PFSK-1 (cell line): ENCODE measurements around the gene SLC29A1.

Experiments
- FOXP2 ChIP-seq: optimal IDR thresholded peaks from 2 replicates; pipeline ENCODE3; 2011; ENCODE audit warnings: borderline replicate concordance, control low read depth, inconsistent platforms; ENCODE audit not compliant: insufficient read depth; ENCODE audit errors: extremely low read length, extremely low read depth
- POLR2AphosphoS5 ChIP-seq: IDR thresholded peaks from 2 replicates; pipeline ENCODE4 v1.6.1; 2012; ENCODE audit warnings: low read depth, mild to moderate bottlenecking, control low read depth, low read length, moderate library complexity
- REST ChIP-seq, 2 experiments: IDR thresholded peaks; 2 replicates each; pipeline versions ENCODE4 v1.6.1 to v1.8.0; 2011 to 2012; ENCODE audit warnings: low read depth in 2 of 2, low read length in 2 of 2, control low read depth in 1 of 2, inconsistent platforms in 1 of 2, mild to moderate bottlenecking in 1 of 2, moderate library complexity in 1 of 2; ENCODE audit not compliant: insufficient read depth in 1 of 2
- SIN3A ChIP-seq: IDR thresholded peaks from 2 replicates; pipeline ENCODE4 v1.6.1; 2012; ENCODE audit warnings: mild to moderate bottlenecking, low read length, moderate library complexity, borderline replicate concordance; ENCODE audit not compliant: insufficient read depth
- TAF1 ChIP-seq: IDR thresholded peaks from 2 replicates; pipeline ENCODE4 v1.6.1; 2012; ENCODE audit warnings: low read length, control low read depth, borderline replicate concordance; ENCODE audit not compliant: insufficient read depth

Gene SLC29A1

DNA sequence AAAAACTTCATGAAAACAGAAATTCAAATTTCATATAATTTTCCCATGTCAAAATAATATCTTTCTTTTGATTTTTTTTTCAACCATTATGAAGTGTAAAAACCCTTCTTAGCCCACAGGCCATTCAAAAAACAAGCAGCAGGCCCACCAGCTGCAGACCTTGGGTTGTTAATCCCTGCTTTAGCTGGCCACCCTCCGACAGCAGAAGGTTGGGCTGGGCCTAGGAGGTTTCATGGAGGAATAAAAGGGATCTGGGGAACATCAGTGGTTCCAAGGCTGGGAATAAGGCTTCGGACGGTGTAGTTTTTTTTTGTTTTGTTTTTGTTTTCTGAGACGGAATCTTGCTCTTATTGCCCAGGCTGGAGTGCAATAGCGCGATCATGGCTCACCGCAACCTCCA, 19.9 kb downstream of the SLC29A1 start:
- TF ChIP-seq SIN3A, result no peak

DNA sequence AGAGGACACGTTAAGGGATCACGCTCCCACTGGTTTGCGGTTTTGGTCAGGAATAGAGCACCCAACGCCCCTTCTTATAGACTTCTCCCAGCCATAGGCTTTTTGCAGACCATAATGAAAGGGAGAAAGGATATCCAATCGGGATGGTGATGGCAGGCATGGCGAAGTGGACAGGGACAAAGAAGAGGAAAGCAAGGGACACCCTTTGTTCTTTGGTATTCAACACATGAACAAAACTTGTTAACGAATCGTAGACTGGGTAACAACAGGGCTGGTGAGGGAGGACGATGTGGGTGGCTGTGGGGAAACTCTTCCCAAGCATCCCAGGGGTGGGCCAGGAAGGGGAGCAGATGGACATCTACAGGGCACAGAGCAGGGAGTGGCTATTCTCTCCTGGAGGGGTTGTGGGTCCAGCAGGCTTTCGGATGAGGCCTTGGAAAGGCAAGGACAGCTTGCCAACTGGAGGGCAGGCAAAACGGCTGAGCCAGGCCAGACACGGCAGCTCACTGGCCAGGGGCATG, 22.1 kb downstream of the SLC29A1 start:
- TF ChIP-seq FOXP2, result no peak

DNA sequence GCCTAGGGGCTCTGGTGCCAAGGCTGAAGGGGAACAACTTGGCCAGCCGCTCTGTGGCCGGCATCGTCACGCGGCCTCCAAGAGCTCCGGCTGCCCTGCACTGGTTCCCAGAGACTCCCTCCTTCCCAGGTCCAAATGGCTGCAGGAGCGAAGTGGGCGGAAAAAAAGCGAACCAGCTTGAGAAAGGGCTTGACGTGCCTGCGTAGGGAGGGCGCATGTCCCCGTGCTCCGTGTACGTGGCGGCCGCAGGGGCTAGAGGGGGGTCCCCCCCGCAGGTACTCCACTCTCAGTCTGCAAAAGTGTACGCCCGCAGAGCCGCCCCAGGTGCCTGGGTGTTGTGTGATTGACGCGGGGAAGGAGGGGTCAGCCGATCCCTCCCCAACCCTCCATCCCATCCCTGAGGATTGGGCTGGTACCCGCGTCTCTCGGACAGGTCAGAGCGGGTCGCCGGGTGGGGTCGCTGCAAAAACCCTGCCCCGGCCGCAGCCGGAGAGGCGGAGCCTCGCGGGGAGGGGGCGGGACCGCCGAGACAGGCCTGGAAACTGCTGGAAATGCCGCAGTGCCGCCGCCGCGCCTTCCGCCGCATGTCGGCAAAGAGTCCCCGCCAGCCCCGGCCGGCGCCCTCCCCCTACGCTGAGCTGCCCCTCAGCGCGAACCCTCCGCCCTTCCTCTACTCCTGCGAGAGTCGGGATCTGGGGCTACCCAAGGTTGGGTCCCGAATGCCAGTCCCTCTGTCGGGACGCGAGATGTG, 22.7 kb downstream of the SLC29A1 start:
- TF ChIP-seq POLR2AphosphoS5, result no peak
- peak; percentile 64; the same call in 1 of the 2 replicates for TF ChIP-seq TAF1
- no peak; the same call in 1 of the 2 replicates for TF ChIP-seq SIN3A
- no peak for TF ChIP-seq REST (IDR thresholded peaks at IDR 0.05; ENCODE audit: insufficient read depth in 1 of 2, low read depth in 2 of 2, low read length in 2 of 2)
- no peak for TF ChIP-seq FOXP2

GRCh38 chr6:44246663-44247337, 23.4 kb downstream of the SLC29A1 start, which contains the start of gene HSP90AB1:
TSS of gene HSP90AB1 (plus strand) at chr6:44247101. CDS start at chr6:44248630, 1,529 bp downstream.
- TF ChIP-seq FOXP2 (no peak), POLR2AphosphoS5 (peak; percentile 100), REST (IDR thresholded peaks at IDR 0.05; ENCODE audit: insufficient read depth in 1 of 2, low read depth in 2 of 2, low read length in 2 of 2) (peak; percentile 46 to 80; a peak in 3 of 4 replicates), TAF1 (peak; percentile 100), SIN3A (peak; percentile 93; the same call in 1 of the 2 replicates)

DNA sequence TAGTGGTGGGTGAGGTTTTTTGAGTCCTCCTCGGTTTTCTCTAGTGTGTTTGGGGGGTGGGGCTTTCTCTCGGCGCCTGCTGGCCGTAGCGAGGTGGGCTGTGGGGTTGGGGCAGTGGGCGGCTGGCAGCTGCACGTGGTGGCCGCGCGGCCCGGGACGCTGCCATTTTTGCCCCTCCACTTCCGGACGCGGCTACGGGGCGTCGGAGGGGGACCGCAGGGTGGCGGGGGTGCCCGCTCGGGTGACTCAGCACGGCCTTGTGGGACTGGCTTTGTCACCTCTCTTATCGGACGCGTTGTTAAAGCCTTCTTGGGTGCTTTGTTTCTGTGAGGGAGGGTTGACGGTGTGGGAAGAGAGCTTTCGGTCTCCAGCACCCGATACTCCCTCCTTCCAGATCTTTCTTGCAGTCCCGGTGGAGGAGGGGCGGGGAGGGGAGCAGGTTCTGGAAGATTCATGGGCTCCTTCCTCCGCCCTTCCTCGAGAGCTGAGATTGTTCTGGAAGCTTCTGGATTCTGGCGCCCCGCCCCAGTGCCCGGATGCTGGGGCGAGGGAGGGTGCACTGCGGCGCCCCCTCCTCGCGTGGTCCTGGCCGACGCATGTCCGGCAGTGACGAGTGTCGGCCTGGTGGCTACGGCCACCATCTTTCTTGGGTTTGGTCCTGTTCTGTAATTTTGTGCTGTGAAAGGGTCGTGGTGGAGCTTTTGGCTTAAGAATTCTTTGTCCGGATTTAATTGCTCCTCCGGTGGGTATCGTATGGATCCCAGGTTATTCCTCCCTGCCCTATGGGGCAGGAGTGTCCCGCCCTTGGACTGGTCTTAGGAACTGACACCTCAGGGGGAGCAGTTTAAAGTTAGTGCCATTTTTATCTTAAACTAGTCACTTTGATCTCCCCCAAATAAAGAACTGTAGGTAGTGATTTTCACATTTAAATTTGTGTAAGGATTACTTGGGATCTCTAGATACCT, 24.2 kb downstream of the SLC29A1 start:
- TF ChIP-seq POLR2AphosphoS5 (0 out of 2 replicates have a peak, but pooled peaks have one; percentile 36), TAF1 (no peak; the same call in 1 of the 2 replicates), SIN3A (0 out of 2 replicates have a peak, but pooled peaks have one; percentile 7), REST (IDR thresholded peaks at IDR 0.05; ENCODE audit: insufficient read depth in 1 of 2, low read depth in 2 of 2, low read length in 2 of 2) (peak in 1 of 2 experiments; percentile 33; a peak in 2 of 4 replicates), FOXP2 (no peak)

- TF ChIP-seq POLR2AphosphoS5 (no peak), TAF1 (no peak), SIN3A (no peak), REST (IDR thresholded peaks at IDR 0.05; ENCODE audit: insufficient read depth in 1 of 2, low read depth in 2 of 2, low read length in 2 of 2) (no peak)
Observed at GRCh38 chr6:44248579-44248978, 25.2 kb downstream of the SLC29A1 start.
